NOMO-1 treated with DMSO at 0.1 percent for 48 hours (cell line): ENCODE data around the gene ZNF878.
"Not testable (repeated sequence)": the region's sequence is repeated elsewhere in the genome, so short reads cannot be mapped to it uniquely, and the experiment has no call there.

Experiments used
- DNase-seq: peaks from one replicate; lab custom pipeline; 2025; ENCODE audit not compliant: unreplicated experiment; lab: John Stamatoyannopoulos, UW

Gene ZNF878

DNA sequence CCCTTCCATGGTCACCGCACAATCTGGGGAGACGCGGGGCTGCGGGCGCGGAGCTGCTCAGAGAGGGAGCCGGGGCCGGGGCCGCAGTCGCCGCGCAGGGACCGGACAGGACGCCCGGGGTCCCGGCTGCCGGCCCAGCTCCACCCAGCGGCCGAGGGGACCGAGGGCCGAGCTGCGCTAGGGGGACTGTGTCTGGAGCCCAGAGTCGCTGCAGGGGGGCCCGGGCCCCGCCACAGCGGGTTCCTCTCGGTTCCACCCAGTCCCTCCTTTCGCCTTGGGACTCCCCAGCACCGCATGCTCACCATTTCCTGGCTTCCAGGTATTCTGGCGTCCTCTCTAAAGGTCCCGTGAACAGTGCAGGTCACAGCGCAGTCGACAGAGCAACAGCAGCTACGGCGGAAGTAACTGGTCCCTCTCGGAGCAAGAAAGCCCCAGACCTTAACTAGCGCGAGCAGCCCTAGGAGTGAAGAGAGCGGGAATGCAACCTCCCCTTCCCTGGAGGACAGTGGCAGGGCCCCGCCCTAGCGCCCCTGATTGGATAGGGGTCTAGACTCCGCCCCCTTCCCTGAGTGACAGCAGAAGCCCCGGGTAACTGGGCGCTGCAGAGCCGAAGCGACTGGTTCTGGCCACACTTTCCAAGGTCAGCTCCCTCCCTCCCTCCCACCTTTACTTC lies at the start of gene ZNF878:
ZNF878 (minus strand) TSS at position 465 of the 673 bp plus-strand sequence; CDS start at position 305, 160 bp downstream.
- DNase-seq = no peak

DNA sequence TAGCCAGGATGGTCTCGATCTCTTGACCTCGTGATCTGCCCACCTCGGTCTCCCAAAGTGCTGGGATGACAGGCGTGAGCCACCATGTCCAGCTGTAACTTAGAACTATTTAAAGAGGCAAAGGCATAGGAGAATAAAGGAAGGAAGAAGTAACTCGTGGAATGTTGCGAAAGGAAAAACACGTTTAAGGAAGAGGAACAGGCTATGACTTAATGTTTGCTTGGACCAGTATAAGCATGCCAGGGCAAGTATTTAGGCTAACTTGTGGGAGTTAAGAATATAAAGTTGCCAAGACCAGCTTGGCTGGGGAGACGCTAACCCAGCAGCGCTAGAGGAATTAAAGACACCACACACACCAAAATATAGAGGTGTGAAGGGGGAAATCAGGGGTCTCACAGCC lies 45.3 kb upstream of the ZNF878 start:
- no peak for DNase-seq

DNA sequence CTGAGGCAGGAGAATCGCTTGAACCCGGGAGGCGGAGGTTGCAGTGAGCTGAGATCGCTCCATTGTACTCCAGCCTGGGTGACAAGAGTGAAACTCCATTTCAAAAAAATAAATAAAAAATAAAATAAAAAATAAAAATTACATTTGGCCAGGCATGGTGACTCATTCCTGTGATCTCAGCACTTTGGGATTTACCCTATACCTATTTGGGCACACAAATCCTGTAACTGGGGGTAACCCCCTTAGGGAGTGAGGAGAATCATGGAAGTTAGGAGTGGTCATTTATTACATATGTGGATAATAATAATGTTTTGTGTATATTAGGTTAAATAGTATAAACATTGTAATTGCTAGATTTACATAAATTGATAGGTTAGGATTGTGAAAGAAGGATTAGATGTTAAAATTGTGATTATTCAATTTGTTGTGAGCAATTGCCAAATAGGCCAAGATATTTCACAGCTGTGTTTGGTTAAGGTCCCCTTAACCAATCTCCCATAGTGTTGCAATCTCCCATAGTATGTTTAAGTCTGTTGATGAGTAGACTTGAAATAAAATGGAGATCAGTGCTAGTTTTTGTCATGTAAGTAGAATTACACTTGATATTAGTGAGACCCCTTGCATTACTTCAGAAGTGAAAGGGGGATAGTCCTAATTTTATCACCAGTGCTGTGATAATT lies 42.5 kb upstream of the ZNF878 start:
- no peak for DNase-seq

DNA sequence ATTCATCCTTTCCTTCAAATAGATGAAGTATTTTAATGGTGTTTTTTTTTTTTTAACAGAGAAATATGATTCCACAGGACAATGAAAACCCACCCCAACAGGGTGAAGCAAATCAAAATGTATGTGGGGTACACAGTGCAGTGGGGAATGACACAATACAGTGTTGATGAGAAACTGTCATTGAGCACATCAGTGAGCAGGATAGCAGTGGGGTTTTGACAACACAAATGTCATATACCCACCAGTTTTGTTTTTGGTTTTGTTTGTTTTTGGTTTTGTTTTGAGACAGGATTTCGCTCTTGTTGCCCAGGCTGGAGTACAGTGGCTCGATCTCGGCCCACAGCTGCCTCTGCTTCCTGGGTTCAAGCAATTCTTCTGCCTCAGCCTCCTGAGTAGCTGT lies 41.0 kb upstream of the ZNF878 start:
- no peak for DNase-seq

DNA sequence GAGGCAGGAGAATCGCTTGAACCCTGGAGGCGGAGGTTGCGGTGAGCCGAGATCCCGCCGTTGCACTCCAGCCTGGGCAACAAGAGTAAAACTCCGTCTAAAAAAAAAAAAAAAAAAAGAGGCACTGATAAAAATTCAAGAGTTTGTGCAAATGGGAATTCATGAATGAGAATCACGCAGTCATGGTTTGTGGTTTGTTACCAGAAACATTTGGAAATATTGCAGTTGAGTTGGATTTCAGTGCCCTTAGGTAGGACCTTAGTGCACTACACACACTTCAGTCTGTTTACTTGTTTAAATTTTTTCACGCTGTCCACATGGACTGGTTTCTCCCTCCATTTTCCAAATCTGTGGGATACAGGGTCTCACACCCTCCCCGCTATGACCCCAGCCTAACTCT lies 40.2 kb upstream of the ZNF878 start:
- DNase-seq = no peak

DNA sequence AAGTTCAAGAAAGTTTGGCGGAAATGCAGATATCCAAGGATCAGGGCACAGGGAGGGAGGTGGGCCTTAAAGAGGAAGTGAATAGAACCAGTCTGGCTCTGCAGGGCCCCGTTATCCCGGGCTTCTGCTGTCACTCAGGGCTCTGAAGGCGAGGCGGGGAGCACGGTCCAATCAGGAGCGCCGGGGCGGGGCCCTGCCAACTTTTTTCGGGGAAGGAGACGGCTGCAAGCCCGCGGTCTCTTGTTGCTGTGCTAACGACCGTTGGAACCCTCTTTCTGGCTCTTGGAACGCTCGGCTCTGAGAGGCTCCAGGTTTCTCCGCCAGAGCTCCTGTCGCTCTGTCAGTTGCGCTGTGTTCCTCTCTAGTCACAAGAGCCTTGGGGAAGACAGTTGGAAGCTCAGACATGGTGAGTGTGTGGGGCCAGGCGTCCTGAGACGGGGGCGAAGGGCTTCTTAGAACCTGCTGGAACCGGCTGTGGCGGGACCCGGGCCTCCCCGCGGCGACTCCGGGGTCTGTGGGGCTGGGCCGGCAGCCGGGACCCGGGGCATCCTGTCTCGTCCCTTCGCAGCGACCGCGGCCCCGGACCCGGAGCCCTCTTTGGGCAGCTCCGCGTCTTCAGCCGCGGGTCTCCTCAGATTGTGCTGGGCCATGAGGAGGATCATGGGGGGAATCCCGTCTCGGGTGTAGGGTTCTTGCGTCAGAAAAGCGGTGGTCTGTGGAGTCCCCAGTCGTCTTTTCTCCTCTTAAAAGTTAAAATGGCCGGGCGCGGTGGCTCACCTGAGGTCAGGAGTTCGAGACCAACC lies 39.5 kb upstream of the ZNF878 start:
- DNase-seq = no peak

DNA sequence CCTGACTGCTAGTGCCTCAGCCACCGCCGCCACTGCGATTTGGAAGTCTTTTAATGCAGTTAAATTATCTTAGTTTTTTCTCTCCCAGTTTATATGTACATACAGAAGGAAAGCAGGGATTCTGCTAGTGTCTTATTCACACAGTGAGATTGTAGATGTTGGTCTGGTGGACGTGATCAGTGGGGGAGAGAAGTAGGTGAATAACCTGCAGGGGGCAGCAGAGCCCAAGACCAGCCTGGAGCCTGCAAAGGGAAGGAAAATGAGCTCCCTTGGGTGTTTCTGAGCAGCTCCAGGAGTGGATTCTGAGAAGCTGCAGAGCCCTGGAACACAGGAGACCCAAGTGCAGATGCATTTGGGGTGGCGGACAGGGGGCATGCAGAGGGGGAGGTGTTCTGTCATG lies 38.0 kb upstream of the ZNF878 start:
- no peak for DNase-seq

DNA sequence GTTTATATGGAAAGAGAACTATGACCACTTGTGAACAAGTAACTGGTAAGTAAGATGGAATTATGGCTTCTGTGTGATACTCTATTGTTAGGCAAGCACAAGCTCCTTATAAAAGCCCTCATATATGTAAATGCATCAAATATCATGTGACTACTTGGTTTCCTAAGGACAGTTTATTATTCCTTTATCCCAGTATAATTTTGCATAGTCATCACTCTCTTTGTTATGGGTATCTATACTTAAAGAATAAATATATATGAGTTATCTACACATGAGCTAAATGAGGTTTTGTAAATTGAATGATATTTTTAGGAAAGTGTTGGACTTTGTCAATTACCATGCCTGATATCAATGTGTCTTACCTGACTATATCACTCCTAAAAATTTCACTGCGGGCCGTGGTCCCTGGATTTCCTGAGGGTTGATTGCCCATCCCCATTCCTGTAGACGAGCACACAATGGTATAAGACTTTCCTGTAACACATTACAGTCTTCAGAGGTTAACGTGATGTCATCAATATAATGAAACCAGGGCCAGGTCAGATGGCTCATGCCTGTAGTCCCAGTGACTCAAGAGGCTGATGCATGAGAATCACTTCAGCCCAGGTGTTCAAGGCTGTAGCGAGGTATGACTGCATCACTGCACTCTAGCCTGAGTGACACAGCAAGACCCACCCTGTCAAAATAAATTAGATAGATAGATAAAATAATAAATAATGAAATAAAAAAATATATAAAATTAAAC lies 32.5 kb upstream of the ZNF878 start:
- DNase-seq = no peak

DNA sequence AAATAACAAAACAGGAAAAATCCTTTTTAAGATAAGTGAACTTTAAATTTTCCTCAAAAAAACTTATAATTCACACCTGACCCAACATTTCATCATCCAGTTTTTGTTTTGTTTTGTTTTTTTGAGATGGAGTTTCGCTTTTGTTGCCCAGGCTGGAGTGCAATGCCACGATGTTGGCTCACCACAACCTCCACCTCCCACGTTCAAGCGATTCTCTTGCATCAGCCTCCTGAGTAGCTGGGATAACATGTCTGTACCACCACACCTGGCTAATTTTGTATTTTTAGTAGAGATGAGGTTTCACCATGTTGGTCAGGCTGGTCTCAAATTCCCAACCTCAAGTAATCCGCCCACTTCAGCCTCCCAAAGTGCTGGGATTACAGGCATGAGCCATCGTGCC lies 30.6 kb upstream of the ZNF878 start:
- DNase-seq = not testable (repeated sequence)

DNA sequence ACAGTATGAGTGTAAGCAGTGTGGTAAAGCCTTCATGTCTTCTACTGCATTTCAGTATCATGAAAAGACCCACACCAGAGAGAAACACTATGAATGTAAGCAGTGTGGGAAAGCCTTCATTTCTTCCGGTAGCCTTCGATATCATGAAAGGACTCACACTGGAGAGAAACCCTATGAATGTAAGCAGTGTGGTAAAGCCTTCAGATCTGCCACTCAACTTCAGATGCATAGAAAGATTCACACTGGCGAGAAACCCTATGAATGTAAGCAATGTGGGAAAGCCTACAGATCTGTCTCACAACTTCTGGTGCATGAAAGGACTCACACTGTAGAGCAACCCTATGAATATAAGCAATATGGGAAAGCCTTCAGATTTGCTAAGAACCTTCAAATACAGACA lies 24.6 kb upstream of the ZNF878 start:
- DNase-seq = no peak

DNA sequence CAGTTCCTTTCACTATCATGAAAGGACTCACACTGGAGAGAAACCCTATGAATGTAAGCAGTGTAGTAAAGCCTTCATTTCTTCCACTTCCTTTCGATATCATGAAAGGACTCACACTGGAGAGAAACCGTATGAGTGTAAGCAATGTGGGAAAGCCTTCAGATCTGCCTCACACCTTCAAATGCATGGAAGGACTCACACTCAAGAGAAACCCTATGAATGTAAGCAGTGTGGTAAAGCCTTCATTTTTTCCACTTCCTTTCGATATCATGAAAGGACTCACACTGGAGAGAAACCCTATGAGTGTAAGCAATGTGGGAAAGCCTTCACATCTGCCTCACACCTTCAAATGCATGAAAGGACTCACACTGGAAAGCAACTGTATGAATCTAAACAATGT lies 23.6 kb upstream of the ZNF878 start:
- DNase-seq = not testable (repeated sequence)

DNA sequence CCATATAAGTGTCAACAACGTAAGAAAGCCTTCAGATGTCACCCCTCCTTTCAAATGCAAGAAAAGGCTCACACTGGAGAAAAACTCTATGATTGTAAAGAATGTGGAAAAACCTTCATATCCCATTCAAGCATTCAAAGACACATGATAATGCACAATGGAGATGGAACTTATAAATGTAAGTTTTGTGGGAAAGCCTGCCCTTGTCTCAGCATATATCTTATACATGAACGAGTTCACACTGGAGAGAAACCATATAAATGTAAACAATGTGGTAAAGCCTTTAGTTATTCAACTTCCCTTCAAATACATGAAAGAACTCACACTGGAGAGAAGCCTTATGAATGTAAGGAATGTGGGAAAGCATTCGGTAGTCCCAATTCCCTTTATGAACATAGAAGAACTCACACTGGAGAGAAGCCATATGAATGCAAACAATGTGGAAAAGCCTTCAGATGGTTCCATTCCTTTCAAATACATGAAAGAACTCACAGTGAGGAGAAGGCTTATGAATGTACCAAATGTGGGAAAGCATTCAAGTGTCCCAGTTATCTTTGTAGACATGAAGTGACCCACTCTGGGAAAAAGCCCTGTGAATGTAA lies 22.9 kb upstream of the ZNF878 start:
- DNase-seq = no peak

DNA sequence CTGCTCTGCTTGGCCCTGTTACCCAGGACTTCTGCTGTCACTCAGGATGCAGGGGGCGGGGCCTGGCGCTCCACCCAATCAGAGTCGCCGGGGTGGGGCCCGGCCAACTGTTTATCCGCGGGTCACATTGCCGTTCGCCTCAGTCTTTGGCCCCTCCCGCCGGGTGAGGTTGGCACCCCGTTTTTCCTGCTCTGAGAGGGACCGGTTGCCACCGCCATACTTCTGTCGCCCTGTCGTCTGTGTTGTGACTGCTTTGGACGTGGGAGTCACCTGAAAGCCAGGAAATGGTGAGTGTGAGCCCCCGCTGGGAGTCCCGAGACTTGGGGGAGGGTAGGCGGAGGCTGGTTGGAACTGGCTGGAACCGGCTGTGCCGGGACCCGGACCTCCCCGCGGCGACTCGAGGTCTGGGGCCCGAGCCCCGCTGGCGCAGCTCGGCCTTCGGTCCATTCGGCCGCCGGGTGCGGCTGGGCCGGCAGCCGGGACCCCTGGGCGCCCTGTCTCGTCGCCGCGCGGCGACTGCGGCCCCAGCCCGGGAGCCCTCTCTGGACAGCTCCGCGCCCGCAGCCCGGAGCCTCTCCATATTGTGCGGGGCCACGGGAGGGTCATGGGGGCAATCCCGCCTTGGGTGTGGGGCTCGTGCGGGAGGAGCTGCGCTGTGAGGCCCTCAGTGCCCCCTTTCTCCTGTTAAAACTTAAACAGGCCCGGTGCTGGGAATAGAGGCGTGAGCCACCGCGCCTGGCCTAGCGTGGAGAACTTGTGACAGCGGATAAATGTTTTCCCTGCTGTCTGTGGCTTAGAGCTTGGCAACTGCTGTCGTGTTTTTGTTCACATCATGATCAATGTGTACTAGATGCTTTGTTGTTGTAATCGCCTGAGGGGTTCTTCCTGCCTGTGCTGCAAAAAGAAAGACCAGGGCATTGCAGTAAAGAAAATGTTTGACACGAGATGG lies 12.1 kb upstream of the ZNF878 start, which contains the start of gene ZNF844:
ZNF844 (plus strand) TSS at position 142 of the 949 bp plus-strand sequence; CDS start at position 285, 143 bp downstream.
- DNase-seq = no peak

DNA sequence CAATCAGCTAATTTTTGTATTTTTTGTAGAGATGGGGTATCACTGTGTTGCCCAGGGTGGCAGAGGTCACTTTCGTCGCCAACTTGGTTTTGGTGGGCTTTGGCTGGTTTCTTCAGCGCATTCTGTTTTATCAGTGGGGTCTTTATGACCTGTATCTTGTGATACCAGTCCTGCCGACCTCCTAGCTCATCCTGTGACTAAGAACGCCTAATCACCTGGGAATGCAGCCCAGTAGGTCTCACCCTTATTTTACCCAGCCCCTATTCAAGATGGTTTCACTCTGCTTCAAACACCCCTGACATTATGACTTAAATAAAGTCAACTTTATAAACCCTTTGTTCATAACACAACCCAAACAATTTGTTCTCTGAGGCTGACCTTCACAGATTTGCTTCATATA lies 3.0 kb upstream of the ZNF878 start:
- DNase-seq = no peak

DNA sequence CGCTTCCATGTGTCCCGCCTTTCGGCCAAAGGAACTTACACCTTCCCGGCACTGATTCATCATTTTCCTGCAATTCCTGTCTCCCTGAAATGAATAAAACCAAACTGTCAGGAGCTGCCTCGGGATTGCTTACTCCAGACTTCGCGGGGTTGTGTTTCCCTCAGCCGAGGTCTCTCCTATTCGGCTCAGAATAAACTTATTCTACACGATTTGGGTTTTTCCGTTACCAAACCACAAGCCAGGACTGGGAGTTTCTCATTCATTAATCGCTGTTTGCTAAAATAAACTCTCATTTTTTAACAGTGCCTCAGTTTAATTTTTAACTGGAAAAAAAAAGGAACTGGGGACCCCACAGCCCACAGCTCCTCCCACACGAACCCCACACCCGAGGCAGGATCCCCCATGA lies 667 bp downstream of the ZNF878 start:
- DNase-seq = no peak

DNA sequence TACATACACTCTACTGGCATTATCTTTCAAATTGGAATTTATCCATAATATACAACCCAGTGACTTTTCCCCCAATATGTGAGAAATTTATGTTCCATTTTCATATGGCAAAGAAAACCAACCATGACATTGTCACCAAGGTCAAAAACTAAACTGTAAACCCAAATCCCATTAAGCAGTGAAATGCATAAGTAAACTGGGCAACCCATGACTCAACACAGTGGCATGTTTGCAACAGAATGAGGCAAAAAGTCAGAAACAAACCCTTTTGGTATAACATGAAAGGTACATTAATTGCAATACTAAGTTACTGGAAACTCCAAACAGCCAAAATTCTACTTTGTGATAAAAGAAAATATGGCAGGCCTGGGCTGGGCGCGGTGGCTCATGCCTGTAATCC lies 4.9 kb downstream of the ZNF878 start:
- no peak for DNase-seq

DNA sequence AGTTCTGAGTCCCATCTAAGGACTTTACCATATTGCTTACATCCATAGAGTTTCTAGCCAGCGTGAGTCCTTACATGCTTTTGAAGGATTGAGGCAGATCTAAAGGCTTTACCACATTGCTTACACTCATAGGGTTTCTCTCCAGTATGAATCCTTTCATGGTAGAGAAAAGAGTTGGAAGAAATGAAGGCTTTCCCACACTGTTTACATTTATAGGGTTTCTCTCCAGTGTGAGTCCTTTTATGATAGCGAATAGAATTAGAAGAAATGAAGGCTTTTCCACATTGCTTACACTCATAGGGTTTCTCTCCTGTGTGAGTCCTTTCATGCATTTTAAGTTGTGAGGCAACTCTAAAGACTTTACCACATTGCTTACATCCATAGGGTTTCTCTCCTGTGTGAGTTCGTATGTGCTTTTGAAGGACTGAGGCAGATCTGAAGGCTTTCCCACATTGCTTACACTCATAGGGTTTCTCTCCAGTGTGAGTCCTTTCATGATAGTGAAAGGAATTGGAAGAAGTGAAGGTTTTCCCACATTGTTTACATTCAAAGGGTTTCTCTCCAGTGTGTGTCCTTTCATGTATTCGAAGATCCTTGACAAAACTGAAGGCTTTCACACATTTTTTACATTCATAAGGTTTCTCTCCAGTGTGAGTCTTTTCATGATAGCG lies 8.9 kb downstream of the ZNF878 start:
- DNase-seq = no peak

DNA sequence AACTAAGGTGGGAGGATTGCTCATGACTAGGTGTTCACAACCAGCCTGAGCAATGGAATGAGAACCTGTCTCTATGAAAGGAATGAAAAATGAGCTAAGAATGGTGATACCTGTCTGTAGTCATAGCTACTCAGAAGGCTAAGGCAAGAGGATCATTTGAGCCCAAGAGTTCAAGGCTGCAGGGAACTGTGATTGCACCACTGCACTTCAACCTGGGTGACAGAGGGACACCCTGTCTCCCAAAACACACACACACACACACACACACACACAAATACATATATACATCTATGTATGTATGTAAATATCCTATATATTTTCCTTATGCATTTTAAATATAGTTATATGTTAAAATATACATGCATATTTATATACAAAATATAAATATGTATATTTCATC lies 9.9 kb downstream of the ZNF878 start:
- DNase-seq = no peak
